Tongue (tissue), 2 donors: ENCODE measurements around the gene ABCA7. TPM values are rescaled to one million over a fixed set of nuclear protein-coding genes. Genes with fewer than 3 reads are reported as not detected.
"Not testable (repeated sequence)": the region's sequence is repeated elsewhere in the genome, so short reads cannot be mapped to it uniquely, and the experiment has no call there.

Experiments
- DNase-seq: peaks from one replicate; pipeline ENCODE4 v3.0.0-alpha.2; 2015
- total RNA-seq: library from RNA; depleted of rRNA; stranded (reverse); fragments of >200 nt; gene quantifications from one replicate; pipeline ENCODE4 v1.2.3, GENCODE V29; 2014

ABCA7 gene
- total RNA-seq, 1 donor from 2014 or later = 22.1 TPM

GRCh38 chr19:1017115-1017905 lies 22.6 kb upstream of the ABCA7 start:
- peak; percentile 38 for DNase-seq

- no peak for DNase-seq
These were observed 22.0 kb upstream of the ABCA7 start for GRCh38 chr19:1017906-1018305.

- no peak for DNase-seq
These were observed 21.5 kb upstream of the ABCA7 start for GRCh38 chr19:1018393-1018792.

GRCh38 chr19:1018932-1019615 lies 20.8 kb upstream of the ABCA7 start:
- DNase-seq = no peak

GRCh38 chr19:1019616-1019961 lies 20.3 kb upstream of the ABCA7 start:
- DNase-seq = no peak

GRCh38 chr19:1019980-1020867 lies 19.7 kb upstream of the ABCA7 start:
- DNase-seq = no peak

GRCh38 chr19:1020868-1021425 lies 19.0 kb upstream of the ABCA7 start, which contains the start of gene TMEM259:
TSS of gene TMEM259 (minus strand) at chr19:1021123. CDS start at chr19:1020996, 127 bp downstream.
- DNase-seq = peak; percentile 99

GRCh38 chr19:1023883-1024188 lies 16.1 kb upstream of the ABCA7 start:
- DNase-seq = not testable (repeated sequence)

GRCh38 chr19:1025080-1025479 lies 14.8 kb upstream of the ABCA7 start:
- not testable (repeated sequence) for DNase-seq

- DNase-seq = peak; percentile 89
These were observed 13.7 kb upstream of the ABCA7 start, which contains the start of gene CNN2 for GRCh38 chr19:1025960-1026782. TSS of gene CNN2 (plus strand) at chr19:1026608. CDS start at chr19:1026662, 54 bp downstream.

- peak; percentile 57 for DNase-seq
These were observed 12.9 kb upstream of the ABCA7 start for GRCh38 chr19:1026783-1027649.

- DNase-seq = no peak
These were observed 12.3 kb upstream of the ABCA7 start for GRCh38 chr19:1027650-1028061.

GRCh38 chr19:1028062-1028926 lies 11.6 kb upstream of the ABCA7 start:
- peak; percentile 94 for DNase-seq

- no peak for DNase-seq
These were observed 7.5 kb upstream of the ABCA7 start for GRCh38 chr19:1032264-1032867.

GRCh38 chr19:1035998-1036621 lies 3.8 kb upstream of the ABCA7 start:
- no peak for DNase-seq

GRCh38 chr19:1037621-1038064 lies 2.3 kb upstream of the ABCA7 start:
- DNase-seq = no peak

GRCh38 chr19:1038978-1039645 lies 795 bp upstream of the ABCA7 start:
- no peak for DNase-seq
